Omental fat pad (tissue), 4 donors: ENCODE measurements around the gene HS6ST3. TPM values are rescaled to one million over a fixed set of nuclear protein-coding genes. Genes with fewer than 3 reads are reported as not detected.
"Not testable (repeated sequence)": the region's sequence is repeated elsewhere in the genome, so short reads cannot be mapped to it uniquely, and the experiment has no call there.

Experiments used
- ATAC-seq: fragments of 150-250 bp; one replicate; pipeline ENCODE4 v1.9.1; 2016; ENCODE audit warnings: mild to moderate bottlenecking, moderate library complexity; ENCODE audit not compliant: low FRiP score
- DNase-seq: peaks from one replicate; pipeline ENCODE4 v3.0.0-alpha.2; 2019; ENCODE audit warnings: low spot score
- total RNA-seq, 4 donors: library from RNA; depleted of rRNA; stranded (reverse); fragments of >200 nt; gene quantifications; one replicate each; pipeline ENCODE4 v1.1.0, GENCODE V29; 2016
- TF ChIP-seq, protein P1 (sequence below), 3 donors: fragments of 450-650 bp; IDR thresholded peaks; one replicate each; pipeline ENCODE4 v1.5.1; 2016 to 2017; ENCODE audit warnings: antibody characterized with exemption in 3 of 3, mild to moderate bottlenecking in 3 of 3, moderate library complexity in 2 of 3

Gene HS6ST3
- under 1 TPM in 3 of 4 donors, not detected in 1; 0.09 to 0.32 (median 0.24) TPM for total RNA-seq

DNA sequence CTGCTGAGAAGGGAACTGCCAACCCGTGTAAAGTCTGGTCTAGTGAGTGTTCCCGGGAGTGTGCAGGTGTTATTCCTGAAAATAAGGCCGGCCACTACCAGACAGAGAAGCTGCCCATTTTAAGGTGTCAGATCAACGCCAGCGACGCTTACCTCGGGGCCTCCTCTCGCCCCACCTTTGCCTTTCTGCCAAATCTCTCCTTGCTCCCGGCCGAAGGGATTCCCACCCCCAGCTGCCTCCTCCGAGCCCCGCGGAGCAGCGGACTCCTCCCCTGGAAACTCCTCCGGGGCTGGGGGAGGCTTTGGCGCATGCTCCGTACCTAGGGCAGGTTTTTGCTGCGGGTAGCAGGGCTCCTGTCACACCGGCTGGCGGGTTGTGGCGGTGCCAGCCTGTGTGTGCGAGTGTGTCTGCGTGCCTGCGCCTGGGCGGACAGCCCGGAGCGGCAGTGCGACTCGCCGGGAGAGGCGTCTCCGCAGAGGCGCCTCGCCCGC is at the start of gene HS6ST3:
HS6ST3 (plus strand) TSS at position 359 of the 491 bp plus-strand sequence.
- TF ChIP-seq, protein P1, sequence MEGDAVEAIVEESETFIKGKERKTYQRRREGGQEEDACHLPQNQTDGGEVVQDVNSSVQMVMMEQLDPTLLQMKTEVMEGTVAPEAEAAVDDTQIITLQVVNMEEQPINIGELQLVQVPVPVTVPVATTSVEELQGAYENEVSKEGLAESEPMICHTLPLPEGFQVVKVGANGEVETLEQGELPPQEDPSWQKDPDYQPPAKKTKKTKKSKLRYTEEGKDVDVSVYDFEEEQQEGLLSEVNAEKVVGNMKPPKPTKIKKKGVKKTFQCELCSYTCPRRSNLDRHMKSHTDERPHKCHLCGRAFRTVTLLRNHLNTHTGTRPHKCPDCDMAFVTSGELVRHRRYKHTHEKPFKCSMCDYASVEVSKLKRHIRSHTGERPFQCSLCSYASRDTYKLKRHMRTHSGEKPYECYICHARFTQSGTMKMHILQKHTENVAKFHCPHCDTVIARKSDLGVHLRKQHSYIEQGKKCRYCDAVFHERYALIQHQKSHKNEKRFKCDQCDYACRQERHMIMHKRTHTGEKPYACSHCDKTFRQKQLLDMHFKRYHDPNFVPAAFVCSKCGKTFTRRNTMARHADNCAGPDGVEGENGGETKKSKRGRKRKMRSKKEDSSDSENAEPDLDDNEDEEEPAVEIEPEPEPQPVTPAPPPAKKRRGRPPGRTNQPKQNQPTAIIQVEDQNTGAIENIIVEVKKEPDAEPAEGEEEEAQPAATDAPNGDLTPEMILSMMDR (IDR thresholded peaks at IDR 0.05): no peak
- no peak for DNase-seq
- ATAC-seq: peak; percentile 52

DNA sequence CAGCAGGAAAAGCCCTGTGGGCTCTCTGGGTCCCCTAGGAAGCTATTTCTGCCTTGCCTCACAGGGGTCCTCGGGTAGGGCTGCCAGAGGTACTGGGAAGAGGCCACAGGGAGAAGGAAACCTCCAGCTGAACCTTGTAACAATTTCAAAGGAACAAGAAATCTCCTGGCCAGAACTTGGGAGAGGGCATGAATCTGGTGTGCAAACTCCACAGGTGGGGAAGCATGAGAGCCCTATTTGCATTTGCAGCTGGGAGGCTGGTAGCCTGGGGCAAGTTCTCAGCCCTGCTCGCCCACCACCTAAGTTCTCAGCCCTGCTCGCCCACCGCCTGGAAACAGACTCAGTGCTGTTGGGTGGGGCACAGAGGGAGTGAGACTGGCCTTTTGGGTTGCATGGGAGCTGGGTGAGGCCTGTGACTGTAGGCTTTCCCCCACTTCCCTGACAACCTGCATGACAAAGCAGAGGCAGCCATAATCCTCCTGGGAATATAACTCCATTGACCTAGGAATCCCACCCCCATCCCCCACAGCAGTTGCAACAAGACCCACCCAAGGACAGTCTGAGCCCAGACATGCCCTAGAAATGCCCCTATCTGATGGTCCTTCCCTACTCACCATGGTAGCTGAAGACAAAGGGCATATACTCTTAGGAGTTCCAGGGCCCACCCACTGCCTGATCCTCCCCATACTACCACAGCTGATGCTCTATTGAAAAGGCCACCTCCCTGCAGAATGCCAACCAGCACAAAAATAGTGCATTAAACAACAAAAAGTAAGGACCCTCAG is 48.4 kb upstream of the HS6ST3 start:
- TF ChIP-seq, protein P1 (IDR thresholded peaks at IDR 0.05): no peak
- DNase-seq (no peak), ATAC-seq (no peak)

DNA sequence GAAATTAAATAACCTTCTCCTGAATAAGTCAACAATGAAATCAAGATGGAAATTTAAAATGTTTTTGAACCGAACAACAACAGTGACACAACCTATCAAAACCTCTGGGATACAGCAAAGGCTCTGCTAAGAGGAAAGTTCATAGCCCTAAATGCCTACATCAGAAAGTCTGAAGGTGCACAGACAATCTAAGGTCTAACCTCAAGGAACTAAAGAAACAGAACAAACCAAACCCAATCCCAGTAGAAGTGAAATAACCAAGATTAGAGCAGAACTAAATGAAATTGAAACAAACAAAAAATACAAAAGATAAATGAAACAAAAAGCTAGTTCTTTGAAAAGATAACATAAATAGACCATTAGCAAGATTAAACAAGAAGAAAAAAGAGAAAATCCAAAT is 45.7 kb upstream of the HS6ST3 start:
- ATAC-seq: no peak
- no peak for DNase-seq
- TF ChIP-seq, protein P1 (IDR thresholded peaks at IDR 0.05): no peak

DNA sequence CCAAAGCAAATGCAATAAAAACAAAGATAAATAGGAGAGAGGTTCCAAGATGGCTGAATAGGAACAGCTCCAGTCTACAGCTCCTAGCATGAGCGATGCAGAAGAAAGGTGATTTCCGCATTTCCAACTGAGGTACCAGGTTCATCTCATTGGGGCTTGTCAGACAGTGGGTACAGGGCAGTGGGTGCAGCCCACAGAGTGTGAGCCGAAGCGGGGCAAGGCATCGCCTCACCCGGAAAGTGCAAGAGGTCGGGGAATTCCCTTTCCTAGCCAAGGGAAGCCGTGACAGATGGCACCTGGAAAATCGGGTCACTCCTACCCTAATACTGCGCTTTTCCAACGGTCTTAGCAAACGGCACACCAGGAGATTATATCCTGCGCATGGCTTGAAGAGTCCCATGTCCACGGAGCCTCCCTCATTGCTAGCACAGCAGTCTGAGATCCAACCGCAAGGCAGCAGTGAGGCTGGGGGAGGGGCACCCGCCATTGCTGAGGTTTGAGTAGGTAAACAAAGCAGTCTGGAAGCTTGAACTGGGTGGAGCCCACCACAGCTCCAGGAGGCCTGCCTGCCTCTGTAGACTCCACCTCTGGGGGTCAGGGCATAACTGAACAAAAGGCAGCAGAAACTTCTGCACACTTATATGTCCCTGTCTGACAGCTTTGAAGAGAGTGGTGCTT is 43.3 kb upstream of the HS6ST3 start:
- DNase-seq, ATAC-seq: not testable (repeated sequence)

DNA sequence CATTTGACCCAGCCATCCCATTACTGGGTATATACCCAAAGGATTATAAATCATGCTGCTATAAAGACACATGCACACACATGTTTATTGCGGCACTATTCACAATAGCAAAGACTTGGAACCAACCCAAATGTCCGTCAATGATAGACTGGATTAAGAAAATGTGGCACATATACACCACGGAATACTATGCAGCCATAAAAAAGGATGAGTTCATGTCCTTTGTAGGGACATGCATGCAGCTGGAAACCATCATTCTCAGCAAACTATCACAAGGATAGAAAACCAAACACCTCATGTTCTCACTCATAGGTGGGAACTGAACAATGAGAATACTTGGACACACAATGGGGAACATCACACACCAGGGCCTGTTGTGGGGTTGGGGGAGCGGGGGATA is 39.0 kb upstream of the HS6ST3 start:
- DNase-seq, ATAC-seq: not testable (repeated sequence)

DNA sequence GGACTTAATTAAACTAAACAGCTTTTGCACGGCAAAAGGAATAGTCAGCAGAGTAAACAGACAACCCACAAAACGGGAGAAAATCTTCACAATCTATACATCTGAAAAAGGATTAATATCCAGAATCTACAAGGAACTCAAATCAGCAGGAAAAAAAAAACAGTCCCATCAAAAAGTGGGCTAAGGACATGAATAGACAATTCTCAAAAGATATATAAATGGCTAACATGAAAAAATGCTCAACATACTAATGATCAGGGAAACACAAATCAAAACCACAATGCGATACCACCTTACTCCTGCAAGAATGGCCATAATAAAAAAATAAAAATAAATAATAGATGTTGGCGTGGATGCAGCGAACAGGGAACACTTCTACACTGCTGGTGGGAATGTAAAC is 38.4 kb upstream of the HS6ST3 start:
- not testable (repeated sequence) for ATAC-seq

DNA sequence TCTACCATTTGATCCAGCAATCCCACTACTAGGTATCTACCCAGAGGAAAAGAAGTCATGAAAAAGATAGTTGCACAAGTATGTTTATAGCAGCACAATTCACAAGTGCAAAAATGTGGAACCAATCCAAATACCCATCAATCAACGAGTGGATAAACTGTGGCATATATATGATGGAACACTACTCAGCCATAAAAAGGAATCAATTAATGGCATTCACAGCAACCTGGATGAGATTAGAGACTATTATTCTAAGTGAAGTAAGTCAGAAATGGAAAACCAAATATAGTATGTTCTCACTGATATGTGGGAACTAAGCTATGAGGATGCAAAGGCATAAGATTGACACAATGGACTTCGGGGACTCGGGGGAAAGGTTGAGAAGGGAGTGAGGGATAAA is 38.0 kb upstream of the HS6ST3 start:
- not testable (repeated sequence) for ATAC-seq, DNase-seq

More for the DNA sequence above, 38.4 kb upstream of the HS6ST3 start:
- not testable (repeated sequence) for DNase-seq

DNA sequence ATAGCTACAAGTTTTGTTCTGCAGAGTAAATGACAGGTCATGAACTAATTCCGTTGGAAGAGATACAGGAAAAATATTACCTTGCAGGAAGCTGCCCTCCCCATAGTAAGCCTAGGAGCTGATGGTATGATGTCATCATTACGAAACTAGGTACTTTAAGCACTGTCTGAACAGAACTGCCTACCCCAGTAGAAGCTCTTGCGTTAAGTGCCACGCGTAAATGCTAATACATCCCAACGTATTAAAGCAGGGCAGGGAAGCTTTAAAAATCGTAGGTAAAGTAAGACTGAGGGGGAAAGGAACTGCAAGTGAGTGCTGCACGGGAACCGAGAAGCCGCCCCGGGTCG is 37.3 kb upstream of the HS6ST3 start:
- TF ChIP-seq, protein P1 (IDR thresholded peaks at IDR 0.05): no peak
- peak; percentile 25 for DNase-seq

DNA sequence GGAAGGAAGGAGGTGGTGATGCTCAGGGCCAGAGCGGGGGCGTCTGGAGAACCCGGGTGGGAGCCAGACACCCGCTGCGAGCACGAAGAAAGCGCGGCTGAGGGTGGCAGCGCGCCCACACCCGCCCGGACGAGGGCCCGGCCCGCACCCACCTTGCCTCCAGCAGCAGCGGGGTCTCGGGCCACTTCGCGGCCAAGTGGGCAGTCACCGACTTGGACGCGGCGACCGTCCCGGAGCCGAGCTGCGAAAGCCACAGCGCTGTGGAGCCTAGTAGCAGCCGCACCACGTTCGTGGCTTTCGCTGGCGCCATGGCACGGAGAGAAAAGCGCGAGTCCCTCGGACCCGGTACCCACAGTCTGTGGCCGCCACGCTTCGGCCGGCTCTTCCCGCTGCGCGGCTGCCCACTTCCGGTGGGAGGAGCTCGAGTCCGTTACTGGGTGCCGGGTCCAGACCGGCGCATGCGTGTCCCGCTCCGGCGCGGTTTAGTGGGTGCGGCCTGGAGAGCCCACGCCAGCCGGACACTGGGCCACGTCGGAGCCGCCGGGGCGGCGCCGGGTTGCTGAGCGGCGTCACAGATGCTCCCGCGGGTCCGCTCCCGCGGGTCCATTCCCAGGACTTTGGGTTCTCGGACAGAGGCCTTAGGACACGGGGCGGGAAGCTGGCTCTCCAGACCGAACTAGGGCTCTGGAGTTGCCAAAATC is 36.8 kb upstream of the HS6ST3 start, which contains the start of gene UGGT2:
UGGT2 (minus strand) TSS at position 399 of the 701 bp plus-strand sequence; CDS start at position 310, 89 bp downstream.
- DNase-seq (peak; percentile 70), ATAC-seq (peak; percentile 100)
- TF ChIP-seq, protein P1 (IDR thresholded peaks at IDR 0.05): no peak

More for the DNA sequence above, 37.3 kb upstream of the HS6ST3 start:
- peak; percentile 84 for ATAC-seq
